GM18519 (cell line): ENCODE results near the gene CX3CL1.
"Not testable (repeated sequence)": the region's sequence is repeated elsewhere in the genome, so short reads cannot be mapped to it uniquely, and the experiment has no call there.

ENCODE experiments used
- ATAC-seq: cut with Tn5 transposase; IDR thresholded peaks from one replicate; pipeline ENCODE4 v1.9.1; 2021; ENCODE audit warnings: mild to moderate bottlenecking, moderate library complexity; ENCODE audit not compliant: unreplicated experiment, low FRiP score

Gene CX3CL1

DNA sequence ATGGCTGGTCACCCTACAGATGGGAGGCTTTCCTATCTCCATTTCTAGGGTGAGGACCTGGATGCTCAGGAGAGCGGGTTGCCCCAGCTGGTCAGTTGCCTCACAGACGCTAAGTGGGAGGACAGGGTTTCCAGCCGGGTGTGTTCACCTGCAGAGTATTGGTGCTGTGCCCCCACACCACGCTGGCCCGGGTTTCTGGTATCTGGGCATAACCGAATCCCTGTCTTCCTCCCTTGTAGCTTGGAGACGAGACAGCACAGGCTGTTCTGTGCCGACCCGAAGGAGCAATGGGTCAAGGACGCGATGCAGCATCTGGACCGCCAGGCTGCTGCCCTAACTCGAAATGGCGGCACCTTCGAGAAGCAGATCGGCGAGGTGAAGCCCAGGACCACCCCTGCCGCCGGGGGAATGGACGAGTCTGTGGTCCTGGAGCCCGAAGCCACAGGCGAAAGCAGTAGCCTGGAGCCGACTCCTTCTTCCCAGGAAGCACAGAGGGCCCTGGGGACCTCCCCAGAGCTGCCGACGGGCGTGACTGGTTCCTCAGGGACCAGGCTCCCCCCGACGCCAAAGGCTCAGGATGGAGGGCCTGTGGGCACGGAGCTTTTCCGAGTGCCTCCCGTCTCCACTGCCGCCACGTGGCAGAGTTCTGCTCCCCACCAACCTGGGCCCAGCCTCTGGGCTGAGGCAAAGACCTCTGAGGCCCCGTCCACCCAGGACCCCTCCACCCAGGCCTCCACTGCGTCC is 9.7 kb downstream of the CX3CL1 start:
- no peak for ATAC-seq

DNA sequence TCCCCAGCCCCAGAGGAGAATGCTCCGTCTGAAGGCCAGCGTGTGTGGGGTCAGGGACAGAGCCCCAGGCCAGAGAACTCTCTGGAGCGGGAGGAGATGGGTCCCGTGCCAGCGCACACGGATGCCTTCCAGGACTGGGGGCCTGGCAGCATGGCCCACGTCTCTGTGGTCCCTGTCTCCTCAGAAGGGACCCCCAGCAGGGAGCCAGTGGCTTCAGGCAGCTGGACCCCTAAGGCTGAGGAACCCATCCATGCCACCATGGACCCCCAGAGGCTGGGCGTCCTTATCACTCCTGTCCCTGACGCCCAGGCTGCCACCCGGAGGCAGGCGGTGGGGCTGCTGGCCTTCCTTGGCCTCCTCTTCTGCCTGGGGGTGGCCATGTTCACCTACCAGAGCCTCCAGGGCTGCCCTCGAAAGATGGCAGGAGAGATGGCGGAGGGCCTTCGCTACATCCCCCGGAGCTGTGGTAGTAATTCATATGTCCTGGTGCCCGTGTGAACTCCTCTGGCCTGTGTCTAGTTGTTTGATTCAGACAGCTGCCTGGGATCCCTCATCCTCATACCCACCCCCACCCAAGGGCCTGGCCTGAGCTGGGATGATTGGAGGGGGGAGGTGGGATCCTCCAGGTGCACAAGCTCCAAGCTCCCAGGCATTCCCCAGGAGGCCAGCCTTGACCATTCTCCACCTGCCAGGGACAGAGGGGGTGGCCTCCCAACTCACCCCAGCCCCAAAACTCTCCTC is 10.4 kb downstream of the CX3CL1 start:
- no peak for ATAC-seq

DNA sequence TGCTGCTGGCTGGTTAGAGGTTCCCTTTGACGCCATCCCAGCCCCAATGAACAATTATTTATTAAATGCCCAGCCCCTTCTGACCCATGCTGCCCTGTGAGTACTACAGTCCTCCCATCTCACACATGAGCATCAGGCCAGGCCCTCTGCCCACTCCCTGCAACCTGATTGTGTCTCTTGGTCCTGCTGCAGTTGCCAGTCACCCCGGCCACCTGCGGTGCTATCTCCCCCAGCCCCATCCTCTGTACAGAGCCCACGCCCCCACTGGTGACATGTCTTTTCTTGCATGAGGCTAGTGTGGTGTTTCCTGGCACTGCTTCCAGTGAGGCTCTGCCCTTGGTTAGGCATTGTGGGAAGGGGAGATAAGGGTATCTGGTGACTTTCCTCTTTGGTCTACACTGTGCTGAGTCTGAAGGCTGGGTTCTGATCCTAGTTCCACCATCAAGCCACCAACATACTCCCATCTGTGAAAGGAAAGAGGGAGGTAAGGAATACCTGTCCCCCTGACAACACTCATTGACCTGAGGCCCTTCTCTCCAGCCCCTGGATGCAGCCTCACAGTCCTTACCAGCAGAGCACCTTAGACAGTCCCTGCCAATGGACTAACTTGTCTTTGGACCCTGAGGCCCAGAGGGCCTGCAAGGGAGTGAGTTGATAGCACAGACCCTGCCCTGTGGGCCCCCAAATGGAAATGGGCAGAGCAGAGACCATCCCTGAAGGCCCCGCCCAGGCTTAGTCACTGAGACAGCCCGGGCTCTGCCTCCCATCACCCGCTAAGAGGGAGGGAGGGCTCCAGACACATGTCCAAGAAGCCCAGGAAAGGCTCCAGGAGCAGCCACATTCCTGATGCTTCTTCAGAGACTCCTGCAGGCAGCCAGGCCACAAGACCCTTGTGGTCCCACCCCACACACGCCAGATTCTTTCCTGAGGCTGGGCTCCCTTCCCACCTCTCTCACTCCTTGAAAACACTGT is 11.3 kb downstream of the CX3CL1 start:
- ATAC-seq, result no peak

DNA sequence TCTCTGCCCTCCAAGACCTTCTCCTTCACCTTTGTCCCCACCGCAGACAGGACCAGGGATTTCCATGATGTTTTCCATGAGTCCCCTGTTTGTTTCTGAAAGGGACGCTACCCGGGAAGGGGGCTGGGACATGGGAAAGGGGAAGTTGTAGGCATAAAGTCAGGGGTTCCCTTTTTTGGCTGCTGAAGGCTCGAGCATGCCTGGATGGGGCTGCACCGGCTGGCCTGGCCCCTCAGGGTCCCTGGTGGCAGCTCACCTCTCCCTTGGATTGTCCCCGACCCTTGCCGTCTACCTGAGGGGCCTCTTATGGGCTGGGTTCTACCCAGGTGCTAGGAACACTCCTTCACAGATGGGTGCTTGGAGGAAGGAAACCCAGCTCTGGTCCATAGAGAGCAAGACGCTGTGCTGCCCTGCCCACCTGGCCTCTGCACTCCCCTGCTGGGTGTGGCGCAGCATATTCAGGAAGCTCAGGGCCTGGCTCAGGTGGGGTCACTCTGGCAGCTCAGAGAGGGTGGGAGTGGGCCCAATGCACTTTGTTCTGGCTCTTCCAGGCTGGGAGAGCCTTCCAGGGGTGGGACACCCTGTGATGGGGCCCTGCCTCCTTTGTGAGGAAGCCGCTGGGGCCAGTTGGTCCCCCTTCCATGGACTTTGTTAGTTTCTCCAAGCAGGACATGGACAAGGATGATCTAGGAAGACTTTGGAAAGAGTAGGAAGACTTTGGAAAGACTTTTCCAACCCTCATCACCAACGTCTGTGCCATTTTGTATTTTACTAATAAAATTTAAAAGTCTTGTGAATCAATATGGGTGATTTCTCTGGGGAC is 12.2 kb downstream of the CX3CL1 start:
- ATAC-seq, result no peak

DNA sequence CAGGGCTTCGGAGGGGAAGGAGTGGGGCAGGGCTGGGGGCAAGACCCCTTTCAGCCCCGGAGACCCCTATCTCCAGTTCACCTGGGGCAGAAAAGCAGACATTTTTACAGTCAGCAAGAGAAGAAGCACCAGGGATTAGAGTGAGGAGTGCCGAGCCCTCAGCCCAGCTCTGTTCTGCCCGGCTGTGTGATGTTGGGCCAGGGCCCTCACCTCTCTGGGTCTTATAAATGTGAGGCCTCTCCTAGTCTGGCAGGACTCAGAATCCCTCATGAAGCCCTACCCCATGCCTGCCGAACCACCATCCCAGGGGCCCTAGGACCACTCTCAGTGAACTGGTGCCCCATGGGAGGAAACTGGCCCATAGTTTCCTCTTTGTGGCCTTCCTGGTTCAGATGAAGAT is 12.8 kb downstream of the CX3CL1 start:
- ATAC-seq, result no peak

DNA sequence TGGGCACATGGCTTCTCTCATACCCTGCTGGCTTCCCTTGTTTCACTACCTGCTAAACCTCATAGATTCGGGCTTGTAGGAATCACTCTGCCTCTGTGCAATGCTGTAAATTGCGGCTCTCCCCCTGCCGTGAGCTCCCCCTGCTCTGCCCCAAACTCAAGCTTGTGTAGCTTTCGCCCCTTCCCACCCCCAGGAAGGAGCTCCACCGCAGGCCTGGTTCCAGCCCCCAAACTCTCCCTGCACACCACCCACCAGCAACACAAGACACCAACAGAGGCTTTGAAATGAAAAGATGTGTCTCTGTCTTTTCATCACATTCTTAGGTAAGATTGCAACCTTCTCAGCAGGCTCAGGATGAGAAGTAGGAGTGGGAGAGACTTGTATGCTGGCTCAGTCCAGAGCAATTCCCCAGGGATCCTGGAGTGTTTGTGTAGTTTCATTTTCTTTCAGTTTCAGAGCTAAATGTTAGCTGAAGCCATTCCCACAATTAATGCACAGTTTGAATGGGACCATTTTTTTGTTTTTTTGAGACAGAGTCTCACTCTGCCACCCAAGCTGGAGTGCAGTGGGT is 14.2 kb downstream of the CX3CL1 start:
- ATAC-seq, result no peak

DNA sequence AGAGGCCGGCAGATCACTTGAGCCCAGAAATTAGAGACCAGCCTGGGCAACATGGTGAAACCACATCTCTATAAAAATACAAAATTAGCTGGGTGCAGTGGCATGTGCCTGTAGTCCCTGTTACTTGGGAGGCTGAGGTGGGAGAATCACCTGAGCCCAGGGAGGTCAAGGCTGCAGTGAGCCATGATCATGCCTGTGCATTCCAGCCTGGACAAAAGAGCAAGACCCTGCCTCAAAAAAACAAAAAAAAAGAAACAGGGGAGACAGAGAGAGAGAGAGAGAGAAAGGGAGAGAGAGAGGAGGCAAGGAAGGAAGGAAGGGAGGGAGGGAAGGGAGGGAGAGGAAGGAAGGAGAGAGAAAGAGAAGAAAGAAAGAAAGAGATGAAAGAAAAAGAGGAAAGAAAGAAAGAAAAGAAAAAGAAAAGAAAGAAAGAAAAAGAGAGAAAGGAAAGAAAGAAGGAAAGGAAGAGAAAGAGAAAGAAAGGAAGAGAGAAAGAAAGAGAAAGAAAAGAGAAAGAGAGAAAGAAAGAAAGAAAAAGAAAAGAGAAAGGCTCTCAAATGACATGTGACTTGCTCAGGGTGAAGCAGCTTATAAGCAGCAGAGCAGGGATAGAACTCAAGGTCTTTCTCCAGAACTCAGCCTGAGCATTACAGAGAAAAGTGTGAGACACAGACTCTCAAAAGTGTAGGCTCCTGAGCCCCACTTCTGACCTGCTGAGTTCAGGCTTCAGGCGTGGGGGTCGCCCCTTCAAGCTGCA is 15.5 kb downstream of the CX3CL1 start:
- no peak for ATAC-seq

DNA sequence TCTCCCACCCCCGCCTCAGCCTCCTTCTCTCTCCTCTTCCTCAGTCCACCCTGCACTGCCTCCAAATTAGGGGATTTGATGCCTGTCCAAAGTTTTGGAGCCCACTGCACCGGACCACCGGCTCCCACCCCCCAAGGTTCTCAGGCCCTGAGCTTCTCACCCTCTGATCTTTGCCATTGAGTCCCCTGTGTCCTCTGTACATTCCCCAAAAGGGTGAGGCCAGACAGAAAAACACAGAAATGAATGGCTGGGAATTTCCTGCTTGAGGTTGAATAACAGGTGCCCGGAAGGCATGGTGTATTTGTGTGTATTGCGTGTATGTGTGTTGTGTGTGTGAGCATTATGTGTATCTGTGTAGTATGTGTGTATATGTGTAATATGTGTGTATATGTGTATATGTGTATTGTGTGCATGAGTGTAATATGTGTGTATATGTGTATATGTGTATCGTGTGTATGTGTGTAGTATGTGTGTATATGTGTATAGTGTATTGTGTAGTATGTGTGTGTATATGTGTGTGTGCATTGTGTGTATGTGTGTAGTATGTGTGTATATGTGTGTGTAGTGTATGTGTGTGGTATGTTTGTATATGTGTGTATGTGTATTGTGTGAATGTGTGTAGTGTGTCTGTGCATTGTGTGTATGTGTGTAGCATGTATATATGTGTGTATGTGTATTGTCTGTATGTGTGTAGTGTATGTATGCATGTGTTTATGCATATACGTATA is 16.2 kb downstream of the CX3CL1 start:
- no peak for ATAC-seq

DNA sequence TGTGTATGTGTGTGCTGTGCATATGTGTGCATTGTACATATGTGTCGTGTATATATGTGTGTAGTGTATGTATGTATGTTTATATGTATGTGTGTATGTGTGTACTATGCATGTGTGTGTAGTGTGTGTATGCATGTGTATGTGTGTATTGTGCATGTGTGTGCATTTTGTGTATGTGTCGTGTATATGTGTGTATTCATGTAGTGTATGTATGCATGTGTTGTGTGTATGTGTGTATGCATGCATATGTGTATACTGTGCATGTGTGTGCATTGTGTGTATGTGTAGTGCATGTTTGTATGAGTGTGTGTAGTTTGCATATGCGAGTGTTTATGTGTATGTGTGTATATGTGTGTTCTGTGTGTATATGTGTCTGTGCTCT is 16.8 kb downstream of the CX3CL1 start:
- ATAC-seq, result no peak

DNA sequence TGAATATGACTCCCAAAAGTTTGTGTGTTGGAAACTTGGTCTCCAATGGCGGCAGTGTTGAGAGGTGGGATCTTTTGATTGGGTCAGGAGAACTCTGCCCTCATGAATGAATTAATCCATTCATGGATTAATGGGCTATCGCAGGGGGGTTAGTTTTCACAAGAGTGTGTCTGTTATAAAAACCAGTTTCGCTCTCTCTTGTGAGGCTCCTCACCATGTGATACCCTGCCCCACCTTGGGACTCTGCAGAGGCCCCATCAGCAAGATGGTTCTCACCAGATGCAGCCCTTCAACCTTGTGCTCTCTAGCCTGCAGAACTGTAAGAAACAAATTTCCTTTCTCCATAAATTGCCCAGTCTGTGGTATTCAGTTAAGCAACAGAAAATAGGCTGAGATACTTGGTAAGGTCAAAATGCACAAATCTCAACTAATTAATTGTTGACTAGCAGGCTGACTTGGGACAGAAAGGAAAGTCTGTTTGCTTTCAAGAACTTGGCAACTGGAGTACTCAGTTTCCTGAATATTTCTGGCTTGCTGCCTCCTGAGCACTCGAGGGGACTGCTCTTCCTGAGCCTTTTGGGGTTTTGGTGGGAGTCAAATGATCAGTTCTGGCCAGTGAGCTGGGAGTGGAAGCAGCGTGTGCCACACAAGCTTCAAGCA is 18.5 kb downstream of the CX3CL1 start:
- ATAC-seq, result no peak

DNA sequence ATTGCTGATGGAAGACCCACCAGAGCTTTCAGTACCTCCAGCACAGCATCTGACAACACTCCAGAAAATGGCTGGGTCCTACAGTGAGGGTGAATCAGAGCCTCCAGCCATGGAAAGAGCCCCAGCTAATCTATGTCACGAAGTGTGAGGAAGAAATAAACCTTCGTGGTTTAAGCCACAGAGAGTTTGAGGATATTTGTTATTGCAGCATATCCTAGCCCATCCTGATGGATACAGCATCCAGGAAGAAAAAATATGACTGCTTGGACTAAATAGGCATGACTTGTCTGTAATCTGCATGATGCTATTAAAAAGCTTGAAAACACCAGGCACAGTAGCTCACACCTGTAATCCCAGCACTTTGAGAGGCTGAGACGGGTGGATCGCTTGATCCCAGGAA is 19.0 kb downstream of the CX3CL1 start:
- no peak for ATAC-seq

DNA sequence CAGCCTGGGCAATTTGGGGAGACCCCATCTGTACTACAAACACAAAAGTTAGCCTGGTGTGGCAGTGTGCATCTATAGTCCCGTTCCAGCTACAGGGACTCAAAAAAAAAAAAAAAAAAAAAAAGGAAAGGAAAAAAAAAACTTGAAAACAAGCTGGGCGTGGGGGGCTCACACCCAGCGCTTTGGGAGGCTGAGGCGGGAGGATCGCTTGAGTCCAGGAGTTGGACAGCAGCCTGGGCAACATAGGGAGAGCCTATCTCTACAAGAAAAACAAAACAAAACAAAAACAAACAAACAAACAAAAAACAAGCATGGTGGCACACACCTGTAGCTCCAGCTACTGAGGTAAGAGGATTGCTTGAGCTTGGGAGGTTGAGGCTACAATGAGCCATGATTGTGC is 19.4 kb downstream of the CX3CL1 start:
- ATAC-seq, result no peak

DNA sequence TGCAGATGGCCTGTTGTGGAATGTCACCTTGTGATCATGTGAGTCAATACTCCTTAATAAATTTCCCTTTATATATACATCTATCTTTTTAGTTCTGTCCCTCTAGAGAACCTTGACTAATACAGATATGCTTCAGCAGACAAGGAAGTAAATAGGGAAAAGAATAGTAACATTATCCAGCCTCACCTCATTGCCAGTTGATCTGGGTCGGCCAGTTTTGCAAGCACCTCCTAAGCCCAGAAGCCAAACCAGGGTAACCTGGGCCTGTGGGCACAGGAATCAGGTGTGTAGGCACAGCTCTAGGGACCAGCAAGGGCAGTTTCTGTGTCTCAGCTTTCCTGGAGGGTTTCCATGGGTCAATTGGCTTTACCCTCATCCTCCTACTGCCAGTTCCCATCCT is 20.4 kb downstream of the CX3CL1 start:
- ATAC-seq, result no peak

DNA sequence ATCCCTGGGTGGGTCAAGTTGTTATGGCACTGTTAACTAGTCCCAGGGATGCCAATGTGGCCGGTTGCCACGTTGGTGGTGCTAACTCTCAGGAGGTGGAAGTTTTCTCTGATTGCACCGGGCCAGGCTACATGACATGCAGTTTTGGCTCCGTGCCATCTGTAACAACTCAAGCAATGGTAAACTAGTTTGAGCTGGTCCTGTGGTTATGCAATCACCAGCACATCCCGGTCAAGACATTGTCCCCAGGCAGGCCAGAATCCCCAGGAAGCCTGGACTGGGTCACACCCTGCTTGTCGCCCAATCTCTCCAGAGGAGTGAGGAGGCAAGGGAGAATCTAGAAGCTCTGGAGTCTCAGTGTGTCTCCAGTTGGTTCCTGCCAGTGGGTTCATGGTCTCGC is 22.2 kb downstream of the CX3CL1 start:
- ATAC-seq, result no peak

DNA sequence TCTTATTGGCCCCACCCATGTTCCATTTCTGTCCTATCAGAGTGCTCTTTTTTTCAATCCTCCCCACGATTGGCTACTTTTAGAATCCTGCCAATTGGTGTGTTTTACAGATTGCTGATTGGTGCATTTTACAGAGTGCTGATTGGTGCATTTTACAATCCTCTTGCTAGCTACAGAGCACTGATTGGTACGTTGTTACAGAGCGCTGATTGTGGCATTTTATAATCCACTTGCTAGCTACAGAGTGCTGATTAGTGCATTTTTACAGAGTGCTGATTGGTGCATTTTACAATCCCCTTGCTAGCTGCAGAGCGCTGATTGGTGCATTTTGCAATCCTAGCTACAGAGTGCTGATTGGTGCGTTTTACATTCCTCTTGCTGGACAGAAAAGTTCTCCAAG is 22.7 kb downstream of the CX3CL1 start:
- no peak for ATAC-seq

DNA sequence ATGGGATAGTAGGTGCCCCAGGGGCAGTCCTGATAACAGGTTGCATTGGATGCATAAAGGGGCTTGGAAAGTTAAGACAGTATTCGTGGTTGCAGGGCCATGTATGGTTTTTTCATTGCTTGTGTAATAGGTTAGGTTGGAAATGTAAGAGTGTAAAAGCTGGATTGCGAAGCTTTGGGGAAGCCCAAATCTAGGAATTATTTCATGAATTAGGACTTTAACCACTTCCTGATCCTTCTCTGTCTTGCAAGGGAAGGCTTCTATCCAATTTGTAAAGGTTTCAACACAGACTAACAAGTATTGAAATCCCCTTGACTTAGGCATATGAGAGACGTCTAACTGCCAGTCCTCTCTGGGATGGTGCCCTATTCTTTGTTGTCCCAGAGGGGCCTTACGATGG is 24.5 kb downstream of the CX3CL1 start:
- ATAC-seq, result no peak

DNA sequence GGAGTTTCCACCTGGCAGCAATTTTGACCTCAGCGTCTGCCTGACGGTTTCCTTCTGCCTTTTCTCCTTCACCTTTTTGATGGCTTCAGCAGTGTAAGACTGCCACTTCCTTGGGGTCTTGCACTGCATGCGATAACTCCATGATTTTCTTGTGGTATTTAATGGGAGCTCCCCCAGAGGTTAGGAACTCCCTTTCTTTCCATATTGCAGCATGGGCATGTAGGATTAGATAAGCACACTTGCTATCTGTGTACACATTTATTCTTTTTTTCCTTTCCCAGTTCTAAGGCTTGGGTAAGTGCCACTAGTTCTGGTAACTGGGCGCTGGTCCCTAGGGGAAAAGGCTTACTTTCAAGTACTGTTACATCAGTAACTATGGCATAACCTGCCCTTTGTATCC is 25.2 kb downstream of the CX3CL1 start:
- ATAC-seq, result not testable (repeated sequence)
